Thyroid gland (tissue), 4 donors: ENCODE measurements around the gene VPS39. TPM values are rescaled to one million over a fixed set of nuclear protein-coding genes. Genes with fewer than 3 reads are reported as not detected.

ENCODE experiments used
- DNase-seq, 2 donors: peaks; one replicate each; pipeline ENCODE4 v3.0.0-alpha.2; 2019
- H3K27ac ChIP-seq, 3 donors: fragments of 200-600 bp; sonication (generic); 1 replicate in 2 of 3; 2 replicates in 1 of 3; pipeline ENCODE4 v1.5.1; 2016 to 2019; ENCODE audit warnings: mild to moderate bottlenecking in 1 of 3, moderate library complexity in 1 of 3
- H3K27me3 ChIP-seq: fragments of 200-600 bp; sonication (generic); one replicate; pipeline ENCODE4 v1.5.1; 2019
- H3K36me3 ChIP-seq, 2 donors: fragments of 200-600 bp; sonication (generic); one replicate each; pipeline ENCODE4 v1.5.1; 2016 to 2019
- H3K4me1 ChIP-seq, 2 donors: fragments of 200-600 bp; sonication (generic); one replicate each; pipeline ENCODE4 v1.5.1; 2017 to 2019
- H3K4me3 ChIP-seq, 3 donors: fragments of 200-600 bp; sonication (generic); replicated peaks in 1 of 3; 1 replicate in 2 of 3; 2 replicates in 1 of 3; pipeline ENCODE4 v1.5.1; 2016; ENCODE audit warnings: mild to moderate bottlenecking in 1 of 3
- H3K9me3 ChIP-seq: fragments of 200-600 bp; sonication (generic); one replicate; pipeline ENCODE4 v1.5.1; 2017
- POLR2A ChIP-seq, 2 donors: fragments of 450-650 bp; IDR thresholded peaks; one replicate each; pipeline ENCODE4 v1.6.1; 2017; ENCODE audit warnings: antibody characterized with exemption in 2 of 2, mild to moderate bottlenecking in 2 of 2, moderate library complexity in 1 of 2
- WGBS, 2 donors: methylation state at CpG; one replicate each; pipeline ENCODE4 v1.1.5; 2017; 5-methylcytosine and 5-hydroxymethylcytosine counted together
- intact Hi-C: fragments of 100-400 bp; cut with DNase I; formaldehyde crosslinking; loops from one replicate; pipeline ENCODE4 v1.15.1; 2023
- total RNA-seq, 4 donors: library from RNA; depleted of rRNA; stranded (reverse); fragments of >200 nt; gene quantifications; one replicate each; pipeline ENCODE4 v1.2.3, GENCODE V29; 2016
- TF ChIP-seq, protein P1 (sequence below), 6 experiments: fragments of 200-600 bp in 3 of 6; fragments of 450-650 bp in 3 of 6; sonication (generic) in 3 of 6; IDR thresholded peaks; one replicate each; pipeline ENCODE4 v1.5.1; 2016 to 2019; ENCODE audit warnings: antibody characterized with exemption in 6 of 6, mild to moderate bottlenecking in 2 of 6, inconsistent platforms in 1 of 6, moderate library complexity in 1 of 6

The VPS39 gene
- total RNA-seq, 4 donors from 2014 or later, result 75.0 to 156 (median 107) TPM

DNA sequence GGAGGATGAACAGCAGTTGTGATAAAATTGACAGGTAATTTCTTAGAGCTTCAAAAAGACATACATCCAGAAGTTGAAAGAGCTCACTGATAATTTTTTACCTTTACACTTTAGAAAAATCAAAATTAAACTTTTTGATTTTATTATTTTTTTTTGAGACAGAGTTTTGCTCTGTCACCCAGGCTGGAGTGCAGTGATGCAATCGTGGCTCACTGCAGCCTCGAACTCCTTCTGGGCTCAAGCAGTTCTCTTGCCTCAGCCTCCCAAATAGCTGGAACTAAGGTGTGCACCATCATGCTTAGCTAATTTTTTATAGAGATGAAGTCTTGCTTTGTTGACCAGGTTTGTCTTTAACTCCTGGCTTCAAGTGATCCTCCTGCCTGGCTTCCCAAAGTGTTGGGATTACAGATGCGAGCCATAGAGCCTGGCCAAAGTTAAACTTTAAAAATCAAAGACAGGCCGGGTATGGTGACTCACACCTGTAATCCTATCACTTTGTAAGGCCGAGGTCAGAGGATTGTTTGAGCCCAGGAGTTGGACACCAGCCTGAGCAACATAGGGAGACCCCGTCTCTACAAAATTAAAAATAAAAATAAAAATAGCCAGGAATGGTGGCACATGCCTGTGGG is 73.4 kb downstream of the VPS39 start:
- WGBS, 2 donors, result 92% methylated on average over 6 of the region's 6 CpGs
- Histone ChIP-seq H3K36me3 (no peaks in the 10 kb centered on the region), H3K27ac (no peak overlapping the region), H3K4me1 (peaks cover 0 to 7% of the 10 kb centered on the region in 2 donors), H3K4me3 (no peak overlapping the region), H3K27me3 (no peaks in the 10 kb centered on the region), H3K9me3 (no peaks in the 10 kb centered on the region)
- DNase-seq, result no peak
- intact Hi-C loops, result loop anchor here (10.0 kb wide), 1 partner anchor 140 kb away; no protein-coding TSS in a partner anchor
- TF ChIP-seq, protein P1, sequence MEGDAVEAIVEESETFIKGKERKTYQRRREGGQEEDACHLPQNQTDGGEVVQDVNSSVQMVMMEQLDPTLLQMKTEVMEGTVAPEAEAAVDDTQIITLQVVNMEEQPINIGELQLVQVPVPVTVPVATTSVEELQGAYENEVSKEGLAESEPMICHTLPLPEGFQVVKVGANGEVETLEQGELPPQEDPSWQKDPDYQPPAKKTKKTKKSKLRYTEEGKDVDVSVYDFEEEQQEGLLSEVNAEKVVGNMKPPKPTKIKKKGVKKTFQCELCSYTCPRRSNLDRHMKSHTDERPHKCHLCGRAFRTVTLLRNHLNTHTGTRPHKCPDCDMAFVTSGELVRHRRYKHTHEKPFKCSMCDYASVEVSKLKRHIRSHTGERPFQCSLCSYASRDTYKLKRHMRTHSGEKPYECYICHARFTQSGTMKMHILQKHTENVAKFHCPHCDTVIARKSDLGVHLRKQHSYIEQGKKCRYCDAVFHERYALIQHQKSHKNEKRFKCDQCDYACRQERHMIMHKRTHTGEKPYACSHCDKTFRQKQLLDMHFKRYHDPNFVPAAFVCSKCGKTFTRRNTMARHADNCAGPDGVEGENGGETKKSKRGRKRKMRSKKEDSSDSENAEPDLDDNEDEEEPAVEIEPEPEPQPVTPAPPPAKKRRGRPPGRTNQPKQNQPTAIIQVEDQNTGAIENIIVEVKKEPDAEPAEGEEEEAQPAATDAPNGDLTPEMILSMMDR (IDR thresholded peaks at IDR 0.05), result no peak
- no peak for TF ChIP-seq POLR2A (IDR thresholded peaks at IDR 0.05)

DNA sequence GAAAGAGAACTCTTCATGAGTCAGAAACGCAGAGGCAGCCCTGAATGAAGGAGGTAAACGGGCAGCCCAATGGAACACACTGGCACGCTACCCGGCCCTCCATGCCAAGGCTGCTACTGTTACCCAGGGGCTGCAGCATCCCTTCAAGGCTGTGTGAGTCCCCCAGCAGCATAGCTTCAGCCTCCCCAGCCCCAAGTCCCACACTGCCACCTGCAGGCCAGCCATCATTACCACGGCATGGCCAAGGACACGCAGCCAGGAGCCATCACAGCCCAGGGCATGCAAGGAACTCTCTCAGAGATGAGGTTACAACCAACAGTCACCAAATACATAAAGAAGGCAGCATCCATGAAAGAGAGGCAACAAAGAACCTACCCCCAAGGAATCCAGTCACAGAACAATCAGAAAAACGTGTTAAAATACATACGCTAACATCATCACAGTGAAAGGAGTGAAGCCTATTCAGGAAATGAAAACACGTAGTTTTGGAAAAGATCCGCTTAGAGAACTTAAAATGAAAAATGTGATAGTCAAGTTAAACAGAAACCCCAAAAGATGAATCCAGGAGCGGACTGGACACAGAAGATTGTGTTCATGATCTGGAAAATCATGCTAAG is 74.1 kb downstream of the VPS39 start:
- peak in 1 of 2 donors; percentile 30 for DNase-seq
- no peak overlapping the region for H3K27ac ChIP-seq
- H3K9me3 ChIP-seq, result no peaks in the 10 kb centered on the region
- no peaks in the 10 kb centered on the region for H3K36me3 ChIP-seq
- WGBS, 2 donors, result 72 to 80% methylated on average over 11 of the region's 11 CpGs
- no peak for TF ChIP-seq POLR2A (IDR thresholded peaks at IDR 0.05)
- TF ChIP-seq, protein P1 (IDR thresholded peaks at IDR 0.05), result peak in 4 of 6 experiments; percentile 20 to 48 (median 26)
- no peak overlapping the region for H3K4me3 ChIP-seq
- H3K27me3 ChIP-seq, result no peaks in the 10 kb centered on the region
- peaks cover 0 to 7% of the 10 kb centered on the region in 2 donors for H3K4me1 ChIP-seq
- intact Hi-C loops, result loop anchor here (10.0 kb wide), 1 partner anchor 139 kb away; no protein-coding TSS in a partner anchor

DNA sequence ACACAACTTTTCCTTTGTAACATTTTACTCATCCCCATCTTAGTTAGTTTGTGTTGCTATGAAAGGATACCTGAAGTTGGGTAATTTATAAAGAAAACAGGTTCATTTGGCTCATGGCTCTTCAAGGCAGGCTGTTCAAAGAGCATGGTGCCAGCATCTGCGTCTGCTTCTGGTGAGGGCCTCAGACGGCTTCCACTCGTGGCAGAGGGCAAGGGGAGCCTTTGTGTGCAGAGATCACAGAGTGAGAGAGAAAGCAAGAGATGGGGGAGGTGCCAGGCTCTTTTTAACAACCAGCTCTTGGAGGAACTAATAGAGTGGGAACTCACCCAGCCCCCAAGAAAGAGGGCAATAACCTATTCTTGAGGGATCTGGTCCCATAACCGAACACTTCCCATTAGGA is 74.7 kb downstream of the VPS39 start:
- TF ChIP-seq POLR2A (IDR thresholded peaks at IDR 0.05), result no peak
- TF ChIP-seq, protein P1 (IDR thresholded peaks at IDR 0.05), result no peak
- no peak overlapping the region for H3K27ac ChIP-seq
- H3K9me3 ChIP-seq, result no peaks in the 10 kb centered on the region
- no peaks in the 10 kb centered on the region for H3K27me3 ChIP-seq
- DNase-seq, result no peak
- no peak overlapping the region for H3K4me3 ChIP-seq
- H3K4me1 ChIP-seq, result peaks cover 0 to 7% of the 10 kb centered on the region in 2 donors
- WGBS, 2 donors, result 89 to 90% methylated on average over 4 of the region's 4 CpGs
- intact Hi-C loops, result loop anchor here (10.0 kb wide), 1 partner anchor 139 kb away; no protein-coding TSS in a partner anchor
- H3K36me3 ChIP-seq, result no peaks in the 10 kb centered on the region

DNA sequence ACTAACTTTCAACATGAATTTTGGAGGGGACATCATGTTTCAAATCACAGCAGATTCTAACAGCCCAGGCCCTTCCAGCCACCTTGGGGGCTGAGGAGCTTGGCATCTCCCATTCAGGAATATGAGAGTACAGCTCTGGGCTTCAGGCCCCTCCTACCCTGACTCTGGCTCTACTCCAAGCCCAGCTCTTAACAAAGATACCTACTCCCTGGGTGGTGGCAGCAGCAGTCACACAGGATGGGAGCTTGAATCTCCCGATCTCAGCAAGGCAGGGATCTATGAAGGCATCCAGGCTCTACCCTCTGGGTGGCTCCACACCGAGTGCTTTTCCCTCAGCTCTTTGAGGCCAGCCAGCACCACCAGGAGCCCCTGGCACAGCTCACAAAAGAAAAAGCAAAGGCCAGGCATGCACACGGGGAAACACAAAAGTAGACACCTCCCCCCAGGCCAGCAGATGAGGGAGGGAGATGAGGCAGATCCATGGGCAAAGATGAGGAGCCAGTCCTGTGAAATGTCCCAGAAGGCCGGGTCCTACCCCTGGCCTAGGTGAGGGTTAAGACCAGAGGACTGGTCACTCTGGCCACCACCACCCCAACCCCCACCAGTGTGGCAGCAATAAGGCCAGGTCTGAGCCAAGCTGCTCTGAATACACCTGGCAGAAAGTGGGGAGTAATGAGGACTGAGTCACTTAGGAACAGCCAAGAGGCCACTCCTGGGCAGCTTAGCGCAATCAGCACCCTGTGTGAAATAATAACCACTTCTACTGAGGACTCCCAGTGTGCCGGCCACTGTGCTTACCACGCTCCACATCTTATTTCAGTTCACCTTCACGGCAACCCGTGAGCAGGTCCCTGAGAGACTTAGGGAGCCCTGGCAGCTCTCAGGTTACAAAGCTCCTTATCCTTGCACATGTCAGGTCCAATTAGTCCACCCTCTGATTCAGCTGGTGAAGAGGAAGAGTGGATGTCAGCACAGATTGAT is 76.0 kb downstream of the VPS39 start:
- intact Hi-C loops, result loop anchor here (10.0 kb wide), 1 partner anchor 137 kb away; no protein-coding TSS in a partner anchor
- Histone ChIP-seq H3K4me1 (peaks cover 0 to 7% of the 10 kb centered on the region in 2 donors), H3K4me3 (no peak overlapping the region), H3K36me3 (no peaks in the 10 kb centered on the region), H3K27me3 (no peaks in the 10 kb centered on the region), H3K9me3 (no peaks in the 10 kb centered on the region), H3K27ac (peak overlapping the region in 1 of 3 donors; percentile 1)
- no peak for TF ChIP-seq POLR2A (IDR thresholded peaks at IDR 0.05)
- TF ChIP-seq, protein P1 (IDR thresholded peaks at IDR 0.05), result no peak
- WGBS, 2 donors, result 35 to 55% methylated on average over 7 to 9 of the region's 9 CpGs
- DNase-seq, result peak; percentile 70 to 81
